A673 (cell line): ENCODE results near the gene CAMK2N2. TPM values are rescaled to one million over a fixed set of nuclear protein-coding genes. Genes with fewer than 3 reads are reported as not detected.

Source experiments
- BruUV-seq: library from RNA; stranded (reverse); fragments of 400-500 nt; replicated peaks from 2 replicates; lab custom pipeline; 2021; lab: Mats Ljungman, UMichigan
- CTCF ChIA-PET: fragments of 300-600 bp; sonication (Branson Sonifier 250); formaldehyde crosslinking; loops from one replicate; lab custom pipeline; 2022; ENCODE audit warnings: antibody characterized with exemption; lab: Charles Lee
- POLR2A ChIA-PET: fragments of 300-600 bp; sonication (Branson Sonifier 250); formaldehyde crosslinking; loops from one replicate; lab custom pipeline; 2022; ENCODE audit warnings: antibody characterized with exemption; ENCODE audit not compliant: low non-redundant PET; lab: Charles Lee
- DNase-seq: peaks from one replicate; pipeline ENCODE4 v3.0.0-alpha.2; 2015; ENCODE audit warnings: low spot score
- H3K27ac ChIP-seq: fragments of 200-600 bp; sonication (generic); 2 replicates; pipeline ENCODE4 v1.5.1; 2016; ENCODE audit warnings: mixed run types, low read depth, mild to moderate bottlenecking, mixed read lengths, antibody characterized with exemption, low read length; ENCODE audit not compliant: poor library complexity, severe bottlenecking
- H3K27me3 ChIP-seq: fragments of 200-600 bp; sonication (generic); replicated peaks from 2 replicates; pipeline ENCODE4 v1.6.1; 2017; ENCODE audit warnings: mixed run types, low read depth, mild to moderate bottlenecking, mixed read lengths, antibody characterized with exemption, low read length; ENCODE audit not compliant: insufficient read depth, poor library complexity
- H3K36me3 ChIP-seq: fragments of 200-600 bp; sonication (generic); 2 replicates; pipeline ENCODE4 v1.6.1; 2016; ENCODE audit warnings: mixed run types, mild to moderate bottlenecking, mixed read lengths, antibody characterized with exemption, low read length; ENCODE audit not compliant: insufficient read depth, poor library complexity, severe bottlenecking
- H3K4me1 ChIP-seq: fragments of 200-600 bp; sonication (generic); 2 replicates; pipeline ENCODE4 v1.6.1; 2017; ENCODE audit warnings: mixed run types, mild to moderate bottlenecking, mixed read lengths, antibody characterized with exemption, low read length; ENCODE audit not compliant: insufficient read depth, poor library complexity, severe bottlenecking
- H3K4me3 ChIP-seq: fragments of 200-600 bp; sonication (generic); 2 replicates; pipeline ENCODE4 v1.5.1; 2016; ENCODE audit warnings: low read depth, mixed run types, mild to moderate bottlenecking, mixed read lengths, low read length; ENCODE audit not compliant: poor library complexity, severe bottlenecking
- H3K9me3 ChIP-seq: fragments of 200-600 bp; sonication (generic); 2 replicates; pipeline ENCODE4 v1.6.1; 2016; ENCODE audit warnings: mixed run types, low read depth, mild to moderate bottlenecking, mixed read lengths, antibody characterized with exemption, low read length; ENCODE audit not compliant: poor library complexity, severe bottlenecking
- EZH2 ChIP-seq: fragments of 200-600 bp; sonication (generic); IDR thresholded peaks from 2 replicates; pipeline ENCODE4 v1.6.1; 2017; ENCODE audit warnings: borderline replicate concordance, low read depth, mild to moderate bottlenecking, mixed read lengths, antibody characterized with exemption, low read length; ENCODE audit not compliant: poor library complexity, severe bottlenecking
- intact Hi-C: fragments of 100-400 bp; cut with micrococcal nuclease; formaldehyde crosslinking; loops from one replicate; pipeline ENCODE4 v1.10.0; 2022; ENCODE audit not compliant: unreplicated experiment
- total RNA-seq: library from RNA; stranded (reverse); gene quantifications from 2 replicates; pipeline ENCODE4 v1.2.3, GENCODE V29; 2021
- TF ChIP-seq, protein P1 (sequence below): fragments of 300-800, 200-600 bp; sonication (generic); conservative IDR thresholded peaks from 2 replicates; pipeline ENCODE4 v1.5.1; 2017; ENCODE audit warnings: low read depth, mild to moderate bottlenecking, antibody characterized with exemption, low read length, moderate library complexity, mixed read lengths

Gene CAMK2N2
- total RNA-seq, 1 experiment from 2014 or later, result 1.3 TPM

DNA sequence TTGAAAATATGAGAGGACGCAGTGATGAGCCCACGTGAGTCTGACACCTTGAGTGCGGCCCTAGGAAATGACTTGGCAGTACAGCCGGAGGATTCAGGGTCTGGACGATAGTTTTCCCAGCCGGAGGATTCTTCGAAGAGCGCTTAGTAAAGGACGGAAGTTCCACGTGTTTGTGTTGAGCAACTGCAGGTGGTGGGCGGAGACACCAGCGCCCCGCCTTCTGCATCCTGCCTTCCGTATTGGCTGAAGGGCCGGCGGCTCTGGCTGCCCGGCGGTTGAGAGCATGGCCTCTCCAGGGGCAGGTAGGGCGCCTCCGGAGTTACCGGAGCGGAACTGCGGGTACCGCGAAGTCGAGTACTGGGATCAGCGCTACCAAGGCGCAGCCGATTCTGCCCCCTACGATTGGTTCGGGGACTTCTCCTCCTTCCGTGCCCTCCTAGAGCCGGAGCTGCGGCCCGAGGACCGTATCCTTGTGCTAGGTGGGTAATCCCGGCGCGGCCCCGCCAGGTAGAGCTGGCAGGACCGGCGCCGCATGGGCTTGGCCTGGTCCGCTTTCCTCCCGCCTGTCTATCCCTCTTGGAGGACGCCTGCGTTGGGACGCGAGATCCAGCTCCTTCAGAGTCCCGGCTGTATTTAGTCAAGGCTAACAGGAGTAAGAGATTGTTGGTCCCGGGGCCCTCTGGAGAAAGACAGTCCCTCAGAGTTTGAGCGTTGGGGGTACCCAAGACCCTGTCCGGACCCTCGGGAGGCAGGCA lies 11.8 kb downstream of the CAMK2N2 start, which contains the start of gene EEF1AKMT4:
Gene EEF1AKMT4, plus strand, starts transcription at position 261 of the 755 bp plus-strand sequence. Its CDS starts 23 bp downstream, at position 284.
- TF ChIP-seq, protein P1, sequence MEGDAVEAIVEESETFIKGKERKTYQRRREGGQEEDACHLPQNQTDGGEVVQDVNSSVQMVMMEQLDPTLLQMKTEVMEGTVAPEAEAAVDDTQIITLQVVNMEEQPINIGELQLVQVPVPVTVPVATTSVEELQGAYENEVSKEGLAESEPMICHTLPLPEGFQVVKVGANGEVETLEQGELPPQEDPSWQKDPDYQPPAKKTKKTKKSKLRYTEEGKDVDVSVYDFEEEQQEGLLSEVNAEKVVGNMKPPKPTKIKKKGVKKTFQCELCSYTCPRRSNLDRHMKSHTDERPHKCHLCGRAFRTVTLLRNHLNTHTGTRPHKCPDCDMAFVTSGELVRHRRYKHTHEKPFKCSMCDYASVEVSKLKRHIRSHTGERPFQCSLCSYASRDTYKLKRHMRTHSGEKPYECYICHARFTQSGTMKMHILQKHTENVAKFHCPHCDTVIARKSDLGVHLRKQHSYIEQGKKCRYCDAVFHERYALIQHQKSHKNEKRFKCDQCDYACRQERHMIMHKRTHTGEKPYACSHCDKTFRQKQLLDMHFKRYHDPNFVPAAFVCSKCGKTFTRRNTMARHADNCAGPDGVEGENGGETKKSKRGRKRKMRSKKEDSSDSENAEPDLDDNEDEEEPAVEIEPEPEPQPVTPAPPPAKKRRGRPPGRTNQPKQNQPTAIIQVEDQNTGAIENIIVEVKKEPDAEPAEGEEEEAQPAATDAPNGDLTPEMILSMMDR, result no peak; the same call in 1 of the 2 replicates
- TF ChIP-seq EZH2, result no peak
- POLR2A ChIA-PET, result no interaction called here
- H3K27ac ChIP-seq, result peak within 1 kb of the TSS; percentile 94
- H3K36me3 ChIP-seq, result peaks cover 9% of the 10 kb centered on the region
- BruUV-seq, result TSS peak; percentile 42
- peak; percentile 97 for DNase-seq
- H3K9me3 ChIP-seq, result no peaks in the 10 kb centered on the region
- H3K4me1 ChIP-seq, result no peaks in the 10 kb centered on the region
- CTCF ChIA-PET, result interaction anchor here (0.6 to 0.9 kb wide), 3 partner anchors 10 to 13 kb away, joined by 3 to 11 read pairs (median 3); no protein-coding TSS in a partner anchor
- no peaks in the 10 kb centered on the region for H3K27me3 ChIP-seq
- intact Hi-C loops, result loop anchor here (2.0 to 5.0 kb wide), 2 partner anchors 117 to 355 kb away; no protein-coding TSS in a partner anchor
- peak within 1 kb of the TSS; percentile 84 for H3K4me3 ChIP-seq

DNA sequence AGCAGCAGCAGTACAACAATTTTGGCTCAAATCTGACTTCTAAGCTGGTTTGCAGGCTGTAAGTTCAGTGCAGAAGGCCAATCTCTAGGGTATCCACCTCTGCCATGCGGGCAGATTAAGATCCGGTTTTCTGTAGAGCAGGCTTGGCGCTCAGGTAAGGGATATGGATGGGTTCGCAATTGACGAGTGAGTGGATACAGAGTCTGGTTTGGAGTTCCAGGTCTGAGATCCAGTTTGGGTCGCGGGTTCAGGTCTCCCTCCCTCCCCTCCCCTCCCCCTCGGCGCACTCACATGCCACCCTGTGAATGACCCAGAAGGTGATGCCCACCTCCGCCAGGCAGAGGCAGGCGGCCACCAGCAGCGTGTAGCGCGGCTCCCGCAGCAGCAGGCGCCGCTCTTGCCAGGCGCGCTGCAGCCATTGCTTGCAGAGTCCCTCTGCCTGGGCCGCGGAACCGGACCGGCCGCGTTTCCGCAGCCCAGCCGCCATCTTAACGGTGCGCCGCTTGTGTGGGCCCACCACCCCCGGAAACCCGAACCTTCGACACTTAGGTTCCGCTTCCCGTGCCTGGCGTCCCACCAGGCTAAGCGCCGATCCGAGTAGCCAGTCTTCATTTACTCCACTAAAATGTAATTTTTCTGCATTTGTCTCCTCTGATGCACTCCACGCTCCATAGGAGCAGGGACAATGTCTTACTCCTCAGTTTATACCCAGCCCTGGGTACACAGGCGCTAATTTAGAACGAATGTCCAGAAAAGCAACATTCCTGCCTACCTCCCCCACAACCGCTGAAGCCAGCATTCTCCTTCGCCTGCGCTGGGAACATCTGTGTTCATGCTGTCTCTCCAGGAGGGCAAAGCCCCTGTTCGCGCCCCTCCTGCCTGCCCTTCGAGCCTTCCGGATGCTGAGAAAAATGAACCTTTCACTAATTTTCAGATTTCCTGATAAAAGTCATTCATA lies 12.6 kb downstream of the CAMK2N2 start, which contains the start of gene ALG3:
Gene ALG3, minus strand, starts transcription at position 509 of the 958 bp plus-strand sequence. Its CDS starts 22 bp downstream, at position 487.
- BruUV-seq, result no TSS peak

More for the DNA sequence above, 12.6 kb downstream of the CAMK2N2 start, which contains the start of gene ALG3:
- Histone ChIP-seq H3K27me3 (no peaks in the 10 kb centered on the region), H3K4me3 (peak within 1 kb of the TSS; percentile 84), H3K27ac (peak within 1 kb of the TSS; percentile 94), H3K4me1 (no peaks in the 10 kb centered on the region), H3K9me3 (no peaks in the 10 kb centered on the region), H3K36me3 (peaks cover 18% of the 10 kb centered on the region)
- ChIA-PET CTCF (no interaction called here), POLR2A (no interaction called here)
- DNase-seq, result peak; percentile 93
- intact Hi-C loops, result loop anchor here (2.0 to 5.0 kb wide), 2 partner anchors 116 to 354 kb away; no protein-coding TSS in a partner anchor
- TF ChIP-seq EZH2, result no peak
- TF ChIP-seq, protein P1, result no peak
